ENCODE results near the gene SEMA5A. TPM values are rescaled to one million over a fixed set of nuclear protein-coding genes. Genes with fewer than 3 reads are reported as not detected.

SEMA5A gene
- total RNA-seq, 1 experiment from 2014 or later, result 0.15 TPM

DNA sequence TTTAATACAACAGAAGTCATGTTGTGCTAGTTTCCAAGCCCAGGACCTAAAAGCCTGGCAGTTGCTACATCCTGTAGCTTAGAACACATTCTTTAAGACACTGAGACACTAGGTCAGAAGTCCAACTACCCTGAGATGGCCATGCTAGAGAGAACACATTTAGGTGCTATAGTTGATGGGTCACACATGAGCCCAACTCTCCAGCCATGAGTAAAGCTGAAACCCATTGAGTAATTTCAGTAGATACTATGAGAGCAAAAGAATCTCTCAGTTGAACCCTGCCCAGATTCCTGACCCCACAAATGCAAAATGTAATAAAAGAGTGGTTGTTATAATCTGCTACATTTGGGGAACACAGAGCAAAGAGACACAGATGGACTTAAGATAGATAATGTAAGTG, 164.4 kb downstream of the SEMA5A start:
- intact Hi-C loops (cut with micrococcal nuclease; ENCODE audit: unreplicated experiment) (no loop called here), in situ Hi-C loops (cut with HindIII; ENCODE audit: low pct_unique_long_range_greater_than_20kb, low sequenced_read_pairs) (no loop called here)
- H3K27me3 ChIP-seq (ENCODE audit: control insufficient read depth, insufficient read depth, low read length), result no peaks in the 10 kb centered on the region
- DNase-seq (ENCODE audit: low read depth, low spot score) (no peak), ATAC-seq (no peak)
- TF ChIP-seq SIN3A (IDR thresholded peaks at IDR 0.05; ENCODE audit: borderline replicate concordance, insufficient read depth, low read depth, low read length) (no peak), TCF7L2 (IDR thresholded peaks at IDR 0.05; ENCODE audit: low read depth, low read length) (no peak), POLR2AphosphoS5 (IDR thresholded peaks at IDR 0.05; ENCODE audit: low read depth, low read length) (no peak)
- TF ChIP-seq, protein P1, sequence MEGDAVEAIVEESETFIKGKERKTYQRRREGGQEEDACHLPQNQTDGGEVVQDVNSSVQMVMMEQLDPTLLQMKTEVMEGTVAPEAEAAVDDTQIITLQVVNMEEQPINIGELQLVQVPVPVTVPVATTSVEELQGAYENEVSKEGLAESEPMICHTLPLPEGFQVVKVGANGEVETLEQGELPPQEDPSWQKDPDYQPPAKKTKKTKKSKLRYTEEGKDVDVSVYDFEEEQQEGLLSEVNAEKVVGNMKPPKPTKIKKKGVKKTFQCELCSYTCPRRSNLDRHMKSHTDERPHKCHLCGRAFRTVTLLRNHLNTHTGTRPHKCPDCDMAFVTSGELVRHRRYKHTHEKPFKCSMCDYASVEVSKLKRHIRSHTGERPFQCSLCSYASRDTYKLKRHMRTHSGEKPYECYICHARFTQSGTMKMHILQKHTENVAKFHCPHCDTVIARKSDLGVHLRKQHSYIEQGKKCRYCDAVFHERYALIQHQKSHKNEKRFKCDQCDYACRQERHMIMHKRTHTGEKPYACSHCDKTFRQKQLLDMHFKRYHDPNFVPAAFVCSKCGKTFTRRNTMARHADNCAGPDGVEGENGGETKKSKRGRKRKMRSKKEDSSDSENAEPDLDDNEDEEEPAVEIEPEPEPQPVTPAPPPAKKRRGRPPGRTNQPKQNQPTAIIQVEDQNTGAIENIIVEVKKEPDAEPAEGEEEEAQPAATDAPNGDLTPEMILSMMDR (IDR thresholded peaks at IDR 0.05), result no peak
- TF ChIP-seq, protein P2, sequence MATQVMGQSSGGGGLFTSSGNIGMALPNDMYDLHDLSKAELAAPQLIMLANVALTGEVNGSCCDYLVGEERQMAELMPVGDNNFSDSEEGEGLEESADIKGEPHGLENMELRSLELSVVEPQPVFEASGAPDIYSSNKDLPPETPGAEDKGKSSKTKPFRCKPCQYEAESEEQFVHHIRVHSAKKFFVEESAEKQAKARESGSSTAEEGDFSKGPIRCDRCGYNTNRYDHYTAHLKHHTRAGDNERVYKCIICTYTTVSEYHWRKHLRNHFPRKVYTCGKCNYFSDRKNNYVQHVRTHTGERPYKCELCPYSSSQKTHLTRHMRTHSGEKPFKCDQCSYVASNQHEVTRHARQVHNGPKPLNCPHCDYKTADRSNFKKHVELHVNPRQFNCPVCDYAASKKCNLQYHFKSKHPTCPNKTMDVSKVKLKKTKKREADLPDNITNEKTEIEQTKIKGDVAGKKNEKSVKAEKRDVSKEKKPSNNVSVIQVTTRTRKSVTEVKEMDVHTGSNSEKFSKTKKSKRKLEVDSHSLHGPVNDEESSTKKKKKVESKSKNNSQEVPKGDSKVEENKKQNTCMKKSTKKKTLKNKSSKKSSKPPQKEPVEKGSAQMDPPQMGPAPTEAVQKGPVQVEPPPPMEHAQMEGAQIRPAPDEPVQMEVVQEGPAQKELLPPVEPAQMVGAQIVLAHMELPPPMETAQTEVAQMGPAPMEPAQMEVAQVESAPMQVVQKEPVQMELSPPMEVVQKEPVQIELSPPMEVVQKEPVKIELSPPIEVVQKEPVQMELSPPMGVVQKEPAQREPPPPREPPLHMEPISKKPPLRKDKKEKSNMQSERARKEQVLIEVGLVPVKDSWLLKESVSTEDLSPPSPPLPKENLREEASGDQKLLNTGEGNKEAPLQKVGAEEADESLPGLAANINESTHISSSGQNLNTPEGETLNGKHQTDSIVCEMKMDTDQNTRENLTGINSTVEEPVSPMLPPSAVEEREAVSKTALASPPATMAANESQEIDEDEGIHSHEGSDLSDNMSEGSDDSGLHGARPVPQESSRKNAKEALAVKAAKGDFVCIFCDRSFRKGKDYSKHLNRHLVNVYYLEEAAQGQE (IDR thresholded peaks at IDR 0.05; ENCODE audit: insufficient read depth in 1 of 2, low read depth in 2 of 2, low read length in 1 of 2), result no peak
- H3K27ac ChIP-seq (ENCODE audit: low read length), result no peak overlapping the region
- H3K4me3 ChIP-seq (ENCODE audit: low read depth in 2 of 2, low read length in 2 of 2), result no peak overlapping the region
- CTCF ChIA-PET, result no interaction called here
- POLR2A ChIA-PET, result no interaction called here
- BruUV-seq (replicated peaks), result no TSS peak
- H3K36me3 ChIP-seq (ENCODE audit: control insufficient read depth, insufficient read depth, low read length), result no peaks in the 10 kb centered on the region
- no peaks in the 10 kb centered on the region for H3K9me3 ChIP-seq (ENCODE audit: control insufficient read depth, insufficient read depth, low read depth, low read length)
- H3K4me1 ChIP-seq (ENCODE audit: control insufficient read depth, insufficient read depth, low read length), result no peaks in the 10 kb centered on the region

DNA sequence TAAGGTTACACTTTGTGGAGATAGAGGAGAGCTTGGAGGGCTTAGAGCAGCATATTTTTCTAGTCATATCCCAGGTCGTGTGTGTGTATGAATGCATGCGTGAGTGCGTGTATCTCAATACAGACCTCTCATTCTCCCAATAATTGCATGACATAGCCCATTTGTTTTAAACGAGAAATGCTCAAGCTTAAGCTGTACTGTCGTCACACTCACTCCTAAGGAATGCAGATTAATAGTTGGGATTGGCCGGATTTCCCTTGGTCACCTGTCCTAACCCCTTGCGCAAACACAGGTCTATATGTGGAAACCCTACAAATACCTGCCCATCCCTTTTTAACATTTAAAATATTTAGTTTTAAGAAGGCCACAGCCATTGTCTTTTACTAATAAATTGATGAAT, 165.8 kb downstream of the SEMA5A start:
- TF ChIP-seq, protein P1 (IDR thresholded peaks at IDR 0.05), result no peak
- no peak for TF ChIP-seq POLR2AphosphoS5 (IDR thresholded peaks at IDR 0.05; ENCODE audit: low read depth, low read length)
- no peak for TF ChIP-seq TCF7L2 (IDR thresholded peaks at IDR 0.05; ENCODE audit: low read depth, low read length)
- no peak for TF ChIP-seq SIN3A (IDR thresholded peaks at IDR 0.05; ENCODE audit: borderline replicate concordance, insufficient read depth, low read depth, low read length)
- TF ChIP-seq, protein P2 (IDR thresholded peaks at IDR 0.05; ENCODE audit: insufficient read depth in 1 of 2, low read depth in 2 of 2, low read length in 1 of 2), result no peak
- ChIA-PET CTCF (no interaction called here), POLR2A (no interaction called here)
- Histone ChIP-seq H3K36me3 (ENCODE audit: control insufficient read depth, insufficient read depth, low read length) (no peaks in the 10 kb centered on the region), H3K27ac (ENCODE audit: low read length) (no peak overlapping the region), H3K9me3 (ENCODE audit: control insufficient read depth, insufficient read depth, low read depth, low read length) (no peaks in the 10 kb centered on the region), H3K4me3 (ENCODE audit: low read depth in 2 of 2, low read length in 2 of 2) (no peak overlapping the region), H3K4me1 (ENCODE audit: control insufficient read depth, insufficient read depth, low read length) (no peaks in the 10 kb centered on the region), H3K27me3 (ENCODE audit: control insufficient read depth, insufficient read depth, low read length) (no peaks in the 10 kb centered on the region)
- BruUV-seq (replicated peaks), result no TSS peak
- in situ Hi-C loops (cut with HindIII; ENCODE audit: low pct_unique_long_range_greater_than_20kb, low sequenced_read_pairs), result no loop called here
- no peak for ATAC-seq
- no peak for DNase-seq (ENCODE audit: low read depth, low spot score)
- intact Hi-C loops (cut with micrococcal nuclease; ENCODE audit: unreplicated experiment), result no loop called here
